DLD1 (cell line): ENCODE measurements around the gene POMT1.
"Not testable (repeated sequence)": the region's sequence is repeated elsewhere in the genome, so short reads cannot be mapped to it uniquely, and the experiment has no call there.

Source experiments
- in situ Hi-C: cut with HindIII; loops from 2 replicates; pipeline ENCODE4 v1.10.0; 2017; ENCODE audit warnings: low sequenced_read_pairs

The POMT1 gene

GRCh38 chr9:131502781-131503625 is at the start of gene POMT1:
Gene POMT1 (plus strand): TSS chr9:131502918. CDS start chr9:131504219, 1,301 bp downstream.
- in situ Hi-C loops, result no loop called here

GRCh38 chr9:131454028-131454427 is 48.7 kb upstream of the POMT1 start:
- in situ Hi-C loops, result no loop called here

- in situ Hi-C loops, result not testable (repeated sequence)
These were observed 47.1 kb upstream of the POMT1 start for GRCh38 chr9:131455655-131456054.

GRCh38 chr9:131457746-131458145 is 45.0 kb upstream of the POMT1 start:
- in situ Hi-C loops, result no loop called here

GRCh38 chr9:131459056-131459455 is 43.7 kb upstream of the POMT1 start:
- in situ Hi-C loops, result no loop called here

- in situ Hi-C loops, result no loop called here
These were observed 41.6 kb upstream of the POMT1 start for GRCh38 chr9:131461166-131461565.

GRCh38 chr9:131464354-131465000 is 38.2 kb upstream of the POMT1 start:
- in situ Hi-C loops, result no loop called here

GRCh38 chr9:131465401-131465800 is 37.3 kb upstream of the POMT1 start:
- in situ Hi-C loops, result no loop called here

GRCh38 chr9:131467214-131467935 is 35.3 kb upstream of the POMT1 start:
- in situ Hi-C loops, result no loop called here

GRCh38 chr9:131468031-131468430 is 34.7 kb upstream of the POMT1 start:
- in situ Hi-C loops, result no loop called here

GRCh38 chr9:131469356-131469755 is 33.4 kb upstream of the POMT1 start:
- in situ Hi-C loops, result no loop called here

- in situ Hi-C loops, result no loop called here
These were observed 32.8 kb upstream of the POMT1 start for GRCh38 chr9:131469951-131470350.

GRCh38 chr9:131470581-131470991 is 32.1 kb upstream of the POMT1 start:
- in situ Hi-C loops, result no loop called here

GRCh38 chr9:131472085-131472484 is 30.6 kb upstream of the POMT1 start:
- in situ Hi-C loops, result not testable (repeated sequence)

GRCh38 chr9:131473198-131473885 is 29.4 kb upstream of the POMT1 start:
- in situ Hi-C loops, result no loop called here

GRCh38 chr9:131473891-131474290 is 28.8 kb upstream of the POMT1 start:
- in situ Hi-C loops, result no loop called here

- in situ Hi-C loops, result no loop called here
These were observed 28.0 kb upstream of the POMT1 start for GRCh38 chr9:131474711-131475110.

- in situ Hi-C loops, result no loop called here
These were observed 27.4 kb upstream of the POMT1 start for GRCh38 chr9:131475111-131475955.

- in situ Hi-C loops, result no loop called here
These were observed 26.6 kb upstream of the POMT1 start for GRCh38 chr9:131475956-131476776.
